Retina (tissue), 1 donor: ENCODE results near the gene TAGAP.
"Not testable (repeated sequence)": the region's sequence is repeated elsewhere in the genome, so short reads cannot be mapped to it uniquely, and the experiment has no call there.

Experiments
- DNase-seq: peaks from one replicate; pipeline ENCODE4 v3.0.0-alpha.2; 2016

Gene TAGAP

DNA sequence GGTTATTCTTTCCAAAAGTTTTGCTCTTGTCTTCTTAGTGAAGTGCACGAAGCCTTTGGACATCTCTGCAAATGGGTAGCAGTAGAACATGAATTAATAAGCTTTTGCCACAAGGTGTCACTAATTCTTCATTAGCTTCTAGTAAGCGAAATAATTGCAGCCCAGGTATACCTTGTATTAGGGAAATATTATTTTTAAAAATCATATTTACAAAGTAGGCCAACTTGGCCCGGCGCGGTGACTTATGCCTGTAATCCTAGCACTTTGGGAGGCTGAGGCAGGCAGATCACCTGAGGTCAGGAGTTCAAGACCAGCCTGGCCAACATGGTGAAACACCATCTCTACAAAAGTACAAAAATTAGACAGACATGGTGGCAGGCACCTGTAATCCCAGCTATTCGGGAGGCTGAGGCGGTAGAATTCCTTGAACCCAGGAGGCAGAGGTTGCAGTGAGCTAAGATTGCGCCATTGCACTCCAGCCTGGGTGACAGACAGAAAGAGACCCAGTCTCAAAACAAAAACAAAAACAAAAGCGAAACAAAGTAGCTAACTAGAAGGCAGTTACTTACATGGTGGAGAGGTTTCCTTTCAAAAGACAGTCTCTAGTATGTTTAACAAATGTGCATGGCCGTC lies 36.0 kb downstream of the TAGAP start:
- DNase-seq: no peak

DNA sequence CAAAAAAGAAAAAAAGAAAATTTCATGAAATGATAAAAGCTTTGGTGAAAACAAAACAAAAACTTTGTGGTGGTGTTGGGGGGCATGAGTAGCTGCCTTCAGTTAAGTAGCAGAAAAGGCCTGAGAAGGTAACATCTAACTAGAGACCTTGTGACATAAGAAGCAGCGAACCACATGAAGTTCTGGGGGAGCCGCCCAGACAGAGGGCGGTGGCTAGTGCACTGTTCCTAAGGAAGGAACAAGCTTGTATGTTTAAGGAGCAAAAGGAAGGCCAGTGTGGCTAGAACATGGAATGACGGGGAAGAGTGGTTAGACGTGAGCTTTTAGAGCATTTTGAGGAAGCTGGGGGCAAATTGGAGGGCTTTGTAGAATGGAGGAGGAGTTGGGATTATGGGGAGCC lies 37.3 kb downstream of the TAGAP start:
- DNase-seq: no peak

DNA sequence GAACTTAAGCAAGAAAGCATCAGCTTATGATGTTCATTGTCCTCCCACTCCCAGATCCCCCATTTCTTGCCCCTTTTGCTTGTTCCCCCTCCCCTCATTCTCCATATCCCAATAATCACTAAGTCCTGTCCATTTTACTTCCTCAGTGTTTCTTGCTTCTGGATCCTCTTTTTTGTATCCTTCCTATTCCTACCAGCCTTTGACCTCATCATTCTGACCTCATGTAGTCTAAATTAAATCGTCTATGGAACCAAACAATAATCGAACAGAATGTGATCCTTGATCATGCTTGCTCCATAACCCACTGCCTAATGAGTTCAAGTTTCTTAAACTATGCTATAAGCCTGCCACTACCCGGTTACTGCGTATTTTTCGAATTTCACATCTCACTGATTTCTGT lies 39.4 kb downstream of the TAGAP start:
- DNase-seq: no peak

DNA sequence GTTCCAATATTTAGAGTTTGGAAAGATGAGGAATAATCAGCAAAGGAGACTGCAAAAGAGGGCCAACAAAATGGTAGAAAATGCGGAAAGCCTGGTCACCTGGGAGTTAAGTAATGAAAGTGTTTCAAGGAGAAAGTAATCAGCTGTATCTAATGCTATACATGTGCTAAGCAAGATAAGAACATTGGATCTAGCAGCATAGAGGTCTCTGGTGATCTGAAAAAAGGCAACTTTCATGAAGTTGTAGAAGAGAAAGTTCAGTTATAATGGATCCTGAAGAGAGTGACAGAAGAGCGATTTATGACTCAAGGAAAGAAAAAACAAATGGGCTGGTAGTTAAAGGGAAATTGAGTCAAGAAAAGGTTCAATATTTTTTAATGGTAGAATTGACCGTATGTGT lies 40.2 kb downstream of the TAGAP start:
- DNase-seq: no peak

DNA sequence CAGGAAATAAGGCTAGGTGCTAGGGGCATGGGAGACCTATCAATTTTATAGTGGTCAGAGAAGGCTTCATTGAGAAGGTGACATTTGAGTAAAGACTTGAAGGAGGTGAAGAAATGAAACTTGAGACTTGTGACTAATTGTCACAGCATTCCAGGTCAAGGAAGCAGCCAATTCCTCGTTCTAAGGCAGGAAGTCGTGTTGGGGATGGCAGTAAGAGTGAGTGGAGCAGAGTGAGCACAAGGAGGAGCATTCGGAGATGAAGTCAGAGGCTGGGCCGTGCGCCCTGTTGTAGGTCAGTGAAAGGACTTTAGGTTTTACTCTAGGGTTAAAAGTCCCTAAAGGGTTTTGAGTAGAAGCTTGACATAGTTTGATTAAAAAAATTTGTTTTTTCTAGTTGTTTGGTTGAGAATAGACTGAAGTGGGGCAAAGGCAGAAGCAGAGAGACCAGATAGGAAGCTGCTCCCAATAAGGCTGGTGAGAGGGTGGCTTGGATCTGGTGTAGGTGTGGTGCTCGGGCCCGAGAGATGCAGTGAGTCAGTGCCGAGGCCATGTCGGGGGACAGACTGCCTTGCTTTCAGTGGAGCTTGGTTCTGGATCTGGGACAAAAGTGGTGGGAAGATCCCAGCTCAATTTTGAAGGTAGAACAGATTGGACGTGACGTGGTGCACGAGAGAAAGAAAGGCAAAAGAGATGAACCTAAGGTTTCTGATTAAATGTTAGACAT lies 42.2 kb downstream of the TAGAP start:
- DNase-seq: no peak

DNA sequence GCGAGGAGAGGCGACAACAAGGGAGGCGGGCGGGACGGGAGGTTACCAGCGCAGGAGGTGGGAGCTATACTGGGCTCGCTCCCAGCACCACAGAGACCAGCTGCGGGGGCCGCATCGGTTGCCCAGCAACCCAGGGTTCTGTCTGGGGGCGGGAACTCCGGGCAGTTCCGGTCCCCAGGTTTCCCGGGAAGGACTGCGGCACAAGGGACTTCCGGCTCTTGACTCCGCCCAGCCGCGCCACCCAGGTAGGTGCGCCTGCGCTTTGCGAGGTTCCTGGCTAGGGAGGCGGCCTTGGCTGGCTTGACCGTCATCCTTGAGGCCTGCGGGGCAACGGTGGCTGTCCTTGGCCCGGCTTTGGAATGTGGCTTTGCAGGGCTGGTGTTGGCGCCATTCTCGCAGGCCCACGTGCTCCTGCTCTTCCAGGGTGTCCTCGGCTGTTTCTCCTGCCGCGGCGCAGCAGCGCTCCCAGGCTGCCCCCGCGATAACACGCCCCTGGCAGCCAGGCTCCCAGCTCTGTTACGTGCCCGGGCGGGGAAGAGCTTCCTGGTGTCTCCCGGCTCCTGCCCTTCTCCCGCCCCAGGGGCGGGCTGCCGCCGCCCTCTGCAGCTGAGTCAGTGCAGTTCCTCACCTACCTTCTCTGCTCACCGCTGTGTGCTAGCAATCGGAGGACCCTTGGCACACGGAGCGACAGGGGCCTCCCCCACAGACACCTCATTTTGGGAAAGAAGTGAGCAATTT lies 45.0 kb downstream of the TAGAP start, which contains the start of gene RSPH3:
Gene RSPH3 (minus strand): TSS at position 537 of the 738 bp plus-strand sequence. CDS start 652 bp downstream, outside the sequence.
- DNase-seq: peak; percentile 98

DNA sequence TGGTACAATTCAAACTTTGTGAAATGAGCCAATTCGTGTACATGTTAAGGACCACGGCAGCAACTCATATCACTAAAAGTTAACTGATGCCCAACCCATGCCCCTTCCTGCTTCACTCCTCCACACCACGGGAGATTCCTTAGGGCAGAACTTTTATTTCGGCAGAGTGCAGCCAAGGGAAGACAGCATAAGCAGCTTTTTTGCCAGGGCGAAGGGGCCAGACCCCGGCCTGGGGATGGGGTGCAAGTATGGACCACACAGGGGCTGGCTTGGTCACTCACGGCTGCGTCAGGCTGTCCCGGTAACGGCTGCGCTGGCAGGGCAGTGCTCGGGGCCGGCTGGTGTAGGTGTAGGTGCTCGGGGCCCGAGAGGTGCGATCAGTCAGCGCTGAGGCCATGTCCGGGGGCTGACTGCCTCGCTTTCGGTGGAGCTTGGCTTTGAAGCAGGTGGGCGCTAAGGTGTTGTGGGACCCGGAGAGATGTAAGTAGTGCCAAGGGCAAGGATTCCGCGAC lies 45.6 kb downstream of the TAGAP start:
- no peak for DNase-seq

DNA sequence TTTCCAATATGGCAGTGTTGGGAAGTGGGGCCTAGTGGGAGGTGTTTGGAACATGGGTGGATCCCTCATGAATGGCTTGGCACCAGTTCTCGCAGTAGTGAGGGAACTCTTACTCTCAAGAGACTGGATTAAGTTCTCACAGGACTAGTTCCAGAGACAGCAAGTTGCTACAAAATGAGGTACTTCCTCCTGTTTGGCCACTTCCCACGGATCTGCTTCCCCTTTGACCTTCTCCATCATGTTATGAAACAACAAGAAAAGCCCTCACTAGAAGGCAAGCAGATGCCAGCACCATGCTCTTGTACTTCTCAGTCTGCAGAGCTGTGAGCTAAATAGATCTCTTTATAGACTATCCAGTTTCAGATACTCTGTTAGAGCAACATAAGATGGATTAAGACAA lies 47.9 kb downstream of the TAGAP start:
- no peak for DNase-seq

DNA sequence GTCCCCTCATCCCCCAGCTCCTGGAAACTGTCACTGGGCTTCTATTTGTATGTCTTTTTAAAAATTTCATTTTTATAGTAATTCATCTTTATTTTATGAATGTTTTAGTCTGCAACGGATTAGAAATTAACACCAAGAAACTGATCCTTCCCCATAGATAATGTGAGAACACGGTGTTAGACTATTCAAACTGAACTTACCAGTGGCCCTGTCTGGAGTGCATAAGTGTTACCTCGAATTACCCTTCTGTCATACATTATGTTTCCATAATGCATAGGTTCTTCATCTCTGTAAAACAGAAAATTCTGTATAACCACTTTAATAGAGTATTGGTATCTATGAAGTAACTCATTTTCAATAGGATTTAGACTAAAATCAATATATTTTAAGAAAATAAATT lies 51.2 kb downstream of the TAGAP start:
- DNase-seq: no peak

DNA sequence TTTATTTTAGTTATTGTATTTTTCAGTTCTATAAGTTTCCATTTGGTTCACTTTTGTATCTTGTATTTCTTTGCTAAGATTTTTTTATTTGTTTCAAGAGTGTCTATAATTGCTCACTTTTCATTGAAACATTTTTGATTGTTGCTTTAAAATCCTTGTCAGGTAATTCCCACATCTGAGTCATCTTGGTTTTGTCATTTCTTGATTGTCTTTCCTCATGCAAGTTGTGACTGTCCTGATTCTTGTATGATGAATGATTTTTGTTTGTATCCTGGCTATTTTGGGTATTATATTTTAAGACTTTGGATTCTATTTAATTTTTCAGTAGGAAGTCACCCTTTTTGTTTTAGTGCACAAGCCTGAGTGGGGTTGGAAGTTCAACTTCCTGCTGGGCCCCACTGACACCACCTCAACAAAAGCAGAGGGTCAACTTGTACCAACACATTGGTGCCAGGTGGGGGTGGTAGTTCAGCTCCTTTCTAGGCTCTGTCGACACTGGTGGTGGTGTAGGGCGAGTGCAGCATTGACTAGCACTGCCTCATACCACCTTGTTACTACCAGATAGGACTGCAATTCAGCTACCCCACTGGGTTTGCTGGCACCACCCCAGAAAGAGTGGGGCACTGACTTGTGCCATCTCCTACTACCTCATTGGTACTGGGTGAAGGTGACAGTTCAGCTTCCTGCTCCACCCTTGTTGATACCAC lies 53.6 kb downstream of the TAGAP start:
- DNase-seq: no peak

DNA sequence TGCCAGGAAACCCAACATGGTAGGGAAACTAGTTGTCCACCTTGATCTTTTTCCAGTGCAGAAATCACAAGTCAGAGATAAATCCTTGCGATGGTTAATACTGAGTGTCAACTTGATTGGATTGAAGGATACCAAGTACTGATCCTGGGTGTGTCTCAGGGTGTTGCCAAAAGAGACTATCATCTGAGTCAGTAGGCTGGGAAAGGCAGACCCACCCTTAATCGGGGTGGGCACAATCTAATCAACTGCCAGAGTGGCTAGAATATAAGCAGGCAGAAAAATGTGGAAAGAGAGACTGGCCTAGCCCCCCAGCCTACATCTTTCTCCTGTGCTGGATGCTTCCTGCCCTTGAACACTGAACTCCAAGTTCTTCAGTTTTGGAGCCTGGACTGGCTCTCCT lies 55.1 kb downstream of the TAGAP start:
- not testable (repeated sequence) for DNase-seq

DNA sequence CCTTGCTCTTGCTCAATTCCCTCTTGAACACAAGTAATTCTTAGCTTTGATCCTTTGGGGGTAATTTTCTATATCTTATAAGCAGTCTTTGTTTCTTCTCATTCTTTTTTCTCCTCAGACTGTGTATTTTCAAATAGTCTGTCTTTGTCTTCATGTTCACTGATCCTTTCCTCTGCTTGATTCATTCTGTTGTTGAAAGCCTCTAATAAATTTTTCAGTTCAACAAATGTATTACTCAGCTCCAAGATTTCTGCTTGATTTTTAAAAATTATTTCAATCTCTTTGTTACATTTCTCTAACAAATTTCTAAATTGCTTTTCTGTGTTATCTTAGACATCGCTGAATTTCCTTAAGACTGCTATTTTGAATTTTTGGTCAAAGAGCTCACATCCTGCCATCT lies 56.3 kb downstream of the TAGAP start:
- DNase-seq: no peak

DNA sequence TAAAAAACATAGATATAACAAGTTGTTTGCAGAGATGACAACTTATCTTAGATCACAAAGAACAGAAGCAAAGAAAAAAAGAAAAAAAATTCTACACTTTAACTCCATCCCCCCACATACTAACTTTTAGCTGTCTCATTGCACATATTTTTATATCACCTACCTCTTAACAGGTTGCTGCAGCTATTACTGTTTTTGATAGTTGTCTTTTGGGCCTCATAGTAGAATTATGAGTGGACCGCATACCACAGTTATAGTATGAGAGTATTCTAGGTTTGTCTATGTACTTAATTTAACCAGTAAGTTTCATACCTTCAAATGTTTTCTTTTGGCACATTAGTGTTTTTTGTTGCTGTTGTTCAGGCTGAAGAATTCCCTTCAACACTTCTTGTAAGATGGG lies 57.1 kb downstream of the TAGAP start:
- DNase-seq: no peak
